Effector CD4-positive, alpha-beta T cell (primary cell): ENCODE results near the gene ETV3L.

Source experiments
- DNase-seq: peaks from one replicate; pipeline ENCODE4 v3.0.0-alpha.2; 2020

Gene ETV3L

GRCh38 chr1:157131281-157131680 lies 31.7 kb upstream of the ETV3L start:
- no peak for DNase-seq

DNA sequence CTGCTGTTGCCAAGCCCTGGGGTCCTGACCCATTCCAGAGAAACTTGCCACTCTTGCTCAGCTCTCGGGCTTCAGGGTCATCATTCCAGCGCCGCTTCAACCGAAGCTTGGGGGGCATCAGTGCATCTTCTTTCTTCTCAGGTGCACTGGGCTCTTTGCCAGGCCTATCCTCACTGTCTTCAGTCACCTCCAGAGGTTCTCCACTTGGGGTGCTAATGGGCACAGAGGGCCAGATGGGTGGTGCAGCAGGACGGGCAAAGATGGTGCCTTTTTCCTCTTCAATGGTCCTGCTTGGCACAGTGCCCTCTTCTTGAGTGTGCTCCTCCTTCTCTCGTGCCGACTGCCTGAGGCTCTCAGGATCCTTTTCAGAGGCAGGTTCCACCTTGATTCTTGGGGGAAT lies 25.2 kb upstream of the ETV3L start:
- no peak for DNase-seq

DNA sequence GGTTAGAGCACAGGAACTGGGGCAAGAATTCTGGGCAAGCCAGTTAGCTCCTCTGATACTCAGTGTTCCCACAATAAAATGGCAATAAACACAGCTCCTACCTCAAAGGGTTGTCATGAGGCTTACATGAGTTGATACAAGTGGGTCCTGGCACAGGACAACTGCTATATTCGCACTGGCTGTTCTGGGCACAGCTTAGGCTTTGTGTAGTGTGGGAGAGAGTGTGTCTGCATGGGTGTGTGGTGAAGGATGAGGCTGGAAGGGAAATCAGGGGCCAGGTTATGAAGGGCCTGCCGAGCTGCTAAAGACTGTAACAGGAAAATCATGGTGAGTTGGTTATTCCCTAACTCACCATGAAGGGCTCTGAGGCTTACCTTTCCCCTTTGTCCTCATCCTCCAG lies 19.8 kb upstream of the ETV3L start:
- DNase-seq: no peak

DNA sequence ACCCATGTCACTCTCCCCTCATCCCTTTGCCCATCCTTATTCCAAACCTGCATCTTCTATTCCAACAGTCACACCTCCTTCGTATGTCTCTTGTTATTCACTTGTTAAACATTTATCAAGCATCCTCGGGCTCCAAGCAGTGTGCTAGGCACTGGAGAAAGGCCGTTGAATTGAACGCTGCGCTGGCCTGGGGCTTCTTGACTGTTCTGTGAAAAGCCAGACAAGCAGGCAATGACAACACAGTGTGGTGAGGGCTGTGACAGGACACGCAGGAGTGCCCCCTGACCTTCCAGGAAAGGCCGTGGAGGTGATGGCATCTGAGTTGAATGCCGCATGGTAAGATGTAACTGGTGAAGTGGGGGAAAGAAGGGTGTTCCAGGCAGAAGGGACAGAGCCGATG lies 19.4 kb upstream of the ETV3L start:
- no peak for DNase-seq

- no peak for DNase-seq
Measured at GRCh38 chr1:157117527-157118057, 18.0 kb upstream of the ETV3L start.

GRCh38 chr1:157116737-157117103 lies 17.1 kb upstream of the ETV3L start:
- DNase-seq: no peak

- DNase-seq: no peak
Measured at GRCh38 chr1:157115851-157116736, 16.5 kb upstream of the ETV3L start.

DNA sequence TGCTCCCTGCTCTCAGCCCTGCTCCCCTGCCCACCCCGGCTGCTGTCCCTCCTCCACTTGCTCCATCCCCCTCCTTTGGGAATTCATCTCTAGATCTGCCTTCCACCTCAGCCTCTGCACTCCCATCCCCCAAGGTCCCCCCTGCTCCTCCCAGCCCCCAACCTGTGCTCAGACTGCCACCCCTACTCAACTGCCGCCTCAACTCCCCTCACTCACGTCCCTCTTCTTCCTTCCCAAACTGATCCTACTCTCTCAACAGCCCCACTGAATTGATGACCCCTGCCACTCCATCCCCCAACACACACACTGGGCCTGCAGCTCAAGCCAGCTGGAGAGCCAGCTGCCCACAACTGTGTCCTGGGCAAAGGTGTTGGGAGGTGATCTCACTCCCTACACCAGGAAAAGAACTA lies 15.8 kb upstream of the ETV3L start:
- no peak for DNase-seq

- no peak for DNase-seq
Measured at GRCh38 chr1:157114183-157115121, 14.8 kb upstream of the ETV3L start.

DNA sequence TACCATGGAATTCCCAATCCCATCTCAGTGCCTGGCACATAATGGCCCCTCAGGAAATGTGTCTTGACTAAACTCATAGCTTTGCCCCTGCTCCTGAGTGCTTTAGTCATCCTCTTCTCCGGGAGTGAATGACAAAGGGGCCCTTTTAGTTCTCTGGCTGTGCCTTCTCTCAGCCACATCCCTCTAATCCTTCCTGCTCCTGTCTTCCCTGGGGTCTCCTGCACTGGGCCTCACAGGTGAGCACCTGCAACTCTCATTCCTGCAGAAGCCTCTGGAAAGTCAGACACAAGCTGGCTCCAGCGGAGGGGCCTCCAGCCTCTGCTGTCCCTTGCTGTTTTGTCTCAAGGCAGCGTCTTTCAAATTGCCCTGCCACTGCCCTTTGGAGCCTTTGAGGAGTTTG lies 14.0 kb upstream of the ETV3L start:
- DNase-seq: no peak

DNA sequence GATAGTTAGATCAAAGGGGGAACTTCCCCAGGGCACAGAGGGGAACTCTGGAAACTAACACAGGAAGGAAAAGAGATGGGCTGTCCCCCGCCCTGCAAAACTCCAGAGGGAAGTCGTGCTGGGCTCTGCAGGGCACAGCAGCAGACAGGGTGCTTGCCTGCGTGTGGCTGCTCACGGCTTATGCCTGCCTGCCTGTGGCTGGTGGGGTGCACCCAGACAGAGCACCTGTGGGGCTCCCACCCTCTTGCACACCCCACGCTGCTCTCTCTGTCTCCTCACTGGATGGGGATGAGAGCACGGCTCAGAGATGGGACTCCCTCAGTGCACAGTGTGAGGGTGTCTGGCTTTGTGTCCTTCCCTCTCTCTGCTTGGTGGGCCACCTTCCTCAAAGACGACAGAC lies 13.5 kb upstream of the ETV3L start:
- no peak for DNase-seq

DNA sequence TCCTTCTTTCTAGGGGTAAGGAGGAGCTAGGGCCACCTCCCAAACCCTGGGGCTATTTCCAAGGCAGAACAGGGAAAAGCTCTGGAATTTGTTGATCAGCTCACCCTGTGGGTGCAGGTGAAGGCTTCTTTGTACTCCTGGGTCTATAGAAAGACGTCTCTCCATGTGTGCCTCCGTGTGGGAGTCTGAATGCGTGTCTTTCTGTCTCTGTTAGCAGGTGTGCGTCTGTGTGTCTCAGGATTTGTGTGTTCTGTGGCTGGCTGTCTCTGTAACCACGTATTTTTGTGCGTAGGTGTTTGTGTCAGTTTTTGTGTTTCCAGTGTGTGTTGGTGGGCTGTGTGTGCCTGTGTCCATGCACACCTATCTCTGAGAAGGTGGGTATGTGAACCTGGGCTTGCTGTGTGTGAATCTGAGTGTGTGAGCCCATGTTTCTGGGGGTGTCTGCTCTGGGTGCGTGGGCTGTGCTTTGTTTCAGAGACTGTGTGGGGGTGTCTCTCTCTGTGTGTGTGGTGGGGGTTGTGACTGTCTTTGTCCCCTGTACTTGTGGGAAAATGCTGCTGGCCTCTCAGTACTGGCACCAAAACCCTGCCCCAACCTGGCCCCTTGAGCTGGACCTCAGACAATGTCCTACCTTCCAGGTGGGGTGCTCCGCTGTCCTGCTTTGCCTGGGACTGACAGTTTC lies 12.7 kb upstream of the ETV3L start:
- no peak for DNase-seq

DNA sequence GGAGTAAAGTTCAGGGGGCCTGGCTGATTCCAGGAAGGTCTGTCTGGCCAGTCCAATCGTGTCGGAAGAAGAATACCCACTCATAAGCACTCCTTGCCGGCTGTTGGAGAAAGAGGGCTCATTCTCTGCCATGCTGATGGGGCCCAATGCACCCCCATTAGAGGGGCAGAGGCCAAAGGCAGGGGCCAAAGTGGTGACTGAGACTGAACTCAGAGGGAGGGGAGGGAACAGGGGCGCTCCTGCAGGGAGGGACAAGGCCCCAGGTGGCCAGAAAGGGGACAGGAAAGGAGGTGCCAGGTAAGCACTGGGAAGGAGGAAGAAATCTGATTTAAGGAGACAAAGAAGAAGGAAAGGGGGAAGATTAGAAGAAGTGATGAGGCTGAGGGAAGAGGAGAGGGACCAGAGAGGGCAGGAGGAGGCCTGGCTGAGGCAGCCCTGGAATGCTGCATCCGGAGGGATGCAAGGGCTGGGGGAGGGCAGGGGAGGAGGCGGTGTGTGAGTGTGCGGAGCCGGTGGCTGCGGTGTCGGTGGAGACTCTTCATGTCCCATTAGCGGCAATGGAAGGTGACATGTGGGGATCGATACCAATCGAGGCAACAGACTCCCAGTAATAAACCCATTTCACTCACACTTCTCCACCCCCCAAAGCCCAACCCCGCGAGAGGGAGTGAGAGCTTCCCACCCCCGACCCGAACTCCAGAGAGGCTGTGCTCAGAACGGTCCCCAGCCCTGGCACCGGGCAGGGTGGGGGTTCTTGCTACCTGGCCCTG lies 12.0 kb upstream of the ETV3L start:
- DNase-seq: no peak

- DNase-seq: no peak
Measured at GRCh38 chr1:157110686-157111085, 11.1 kb upstream of the ETV3L start.

DNA sequence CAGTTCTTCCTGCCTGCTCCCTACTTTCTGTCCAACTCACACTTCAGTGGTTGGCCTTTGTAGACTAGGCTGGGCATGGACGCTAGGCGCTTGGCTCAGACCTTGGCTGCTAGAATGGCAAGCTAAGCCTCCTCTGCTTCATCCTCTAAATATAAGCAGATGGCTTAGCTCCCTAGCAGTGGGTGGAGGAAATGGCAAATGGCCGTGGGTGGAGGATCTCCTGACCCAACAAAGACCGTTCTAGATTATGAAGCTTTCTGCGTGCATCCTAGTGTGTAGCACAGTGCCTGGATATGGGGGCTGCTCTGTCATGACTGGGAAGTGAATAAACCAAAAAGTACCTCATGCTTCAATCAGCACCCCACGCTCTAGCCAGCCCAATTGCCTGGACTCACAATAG lies 10.4 kb upstream of the ETV3L start:
- no peak for DNase-seq

- DNase-seq: no peak
Measured at GRCh38 chr1:157108448-157108847, 8.8 kb upstream of the ETV3L start.

DNA sequence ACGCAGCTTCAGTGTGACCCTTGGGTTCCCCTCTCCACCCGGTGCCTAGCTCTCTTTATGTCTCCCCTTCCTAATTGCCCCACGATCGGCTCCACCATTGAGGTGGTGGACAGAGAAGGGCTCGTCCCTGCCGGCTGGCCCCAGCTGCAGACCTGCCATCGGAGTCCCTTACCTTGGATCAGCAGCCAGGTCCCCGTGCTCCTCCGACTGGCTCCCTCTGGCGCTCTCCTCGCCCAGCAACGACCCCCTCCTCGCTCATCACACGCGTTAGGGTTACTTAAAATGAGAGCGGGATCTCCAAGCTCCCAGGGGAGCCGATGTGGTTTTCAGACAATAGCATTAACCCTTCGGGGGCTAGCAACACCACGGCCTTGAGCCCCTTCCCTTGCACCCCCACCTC lies 8.1 kb upstream of the ETV3L start:
- DNase-seq: no peak

- no peak for DNase-seq
Measured at GRCh38 chr1:157106813-157107189, 7.2 kb upstream of the ETV3L start.

DNA sequence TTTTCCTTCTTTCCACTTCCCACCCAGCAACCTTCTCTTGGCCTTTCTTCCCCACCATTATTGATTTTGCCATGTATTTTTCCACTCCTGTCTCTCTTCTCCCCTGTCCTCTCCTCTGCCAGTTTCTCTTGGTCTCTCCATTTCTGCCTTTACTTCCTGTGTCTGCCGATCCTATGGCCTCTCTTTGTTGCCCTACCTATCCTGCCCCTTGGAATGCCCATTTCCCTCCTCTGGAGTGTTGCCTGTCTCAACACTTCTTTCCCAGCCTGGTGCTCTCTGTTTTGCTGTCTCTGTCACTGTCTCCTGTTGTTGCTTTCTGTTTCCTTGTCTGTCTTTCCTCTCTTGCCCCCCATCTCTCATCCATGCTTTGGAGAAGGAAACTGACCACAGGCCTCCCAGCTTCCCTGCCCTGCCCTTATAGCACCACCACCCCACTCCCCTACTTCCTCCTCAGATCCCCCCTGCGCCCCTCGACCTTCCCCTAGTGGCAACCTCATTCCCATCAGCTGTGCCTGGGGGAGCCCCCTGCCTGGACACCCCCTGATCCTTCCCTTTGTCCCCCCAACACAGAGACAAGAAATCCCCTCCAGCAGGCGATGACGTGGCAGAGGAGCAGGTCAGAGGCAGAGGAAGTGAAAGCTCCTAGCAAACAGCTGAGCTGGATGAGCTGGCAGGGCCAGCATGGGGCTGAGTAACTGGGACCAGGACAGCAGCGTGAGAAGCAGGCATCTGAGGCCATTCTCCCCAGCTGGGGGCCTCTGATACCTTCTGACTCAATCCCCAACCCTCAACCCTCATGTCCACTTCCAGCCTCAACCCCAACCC lies 6.6 kb upstream of the ETV3L start:
- no peak for DNase-seq

- DNase-seq: no peak
Measured at GRCh38 chr1:157105298-157105987, 5.8 kb upstream of the ETV3L start.
